C4-2B (cell line): ENCODE results near the gene CNTNAP5.

ENCODE experiments used
- CTCF ChIP-seq: fragments of 450-650 bp; conservative IDR thresholded peaks from 2 replicates; pipeline ENCODE4 v1.5.1; 2017; ENCODE audit warnings: mild to moderate bottlenecking
- ZFX ChIP-seq: fragments of 450-650 bp; IDR thresholded peaks from 2 replicates; pipeline ENCODE4 v1.6.1; 2017

GRCh38 chr2:124604940-124605339 is 579.9 kb downstream of the CNTNAP5 start:
- TF ChIP-seq CTCF (no peak), ZFX (no peak)
